ENCODE data around the gene LTBP3.

LTBP3 gene

GRCh38 chr11:65506772-65507505 is 51.2 kb downstream of the LTBP3 start:
- no peak for DNase-seq (ENCODE audit: low read depth)

GRCh38 chr11:65506290-65506771 is 51.8 kb downstream of the LTBP3 start:
- DNase-seq (ENCODE audit: low read depth) = no peak

GRCh38 chr11:65505466-65506289 is 52.5 kb downstream of the LTBP3 start:
- no peak for DNase-seq (ENCODE audit: low read depth)

- no peak for DNase-seq (ENCODE audit: low read depth)
These were observed 53.3 kb downstream of the LTBP3 start for GRCh38 chr11:65504674-65505465.

GRCh38 chr11:65503949-65504673 is 54.0 kb downstream of the LTBP3 start:
- no peak for DNase-seq (ENCODE audit: low read depth)

- no peak for DNase-seq (ENCODE audit: low read depth)
These were observed 54.7 kb downstream of the LTBP3 start for GRCh38 chr11:65503368-65503948.

GRCh38 chr11:65502555-65503367 is 55.4 kb downstream of the LTBP3 start:
- DNase-seq (ENCODE audit: low read depth) = no peak

GRCh38 chr11:65502274-65502554 is 55.9 kb downstream of the LTBP3 start:
- DNase-seq (ENCODE audit: low read depth) = no peak

GRCh38 chr11:65501472-65502273 is 56.5 kb downstream of the LTBP3 start:
- DNase-seq (ENCODE audit: low read depth) = no peak

GRCh38 chr11:65501186-65501471 is 57.0 kb downstream of the LTBP3 start:
- DNase-seq (ENCODE audit: low read depth) = no peak

GRCh38 chr11:65500387-65501185 is 57.6 kb downstream of the LTBP3 start:
- DNase-seq (ENCODE audit: low read depth) = no peak

GRCh38 chr11:65499713-65500386 is 58.3 kb downstream of the LTBP3 start:
- no peak for DNase-seq (ENCODE audit: low read depth)

GRCh38 chr11:65498977-65499712 is 59.0 kb downstream of the LTBP3 start, which contains the start of gene MALAT1:
TSS of gene MALAT1 (plus strand) at chr11:65499045.
- DNase-seq (ENCODE audit: low read depth) = peak; percentile 91

- DNase-seq (ENCODE audit: low read depth) = no peak
These were observed 59.5 kb downstream of the LTBP3 start for GRCh38 chr11:65498727-65498976.

- DNase-seq (ENCODE audit: low read depth) = peak; percentile 46
These were observed 60.0 kb downstream of the LTBP3 start for GRCh38 chr11:65498042-65498726.

- peak; percentile 97 for DNase-seq (ENCODE audit: low read depth)
These were observed 60.8 kb downstream of the LTBP3 start for GRCh38 chr11:65497141-65498041.

Data from activated T-cell treated with anti-CD3 and anti-CD28 coated beads for 24 hours (primary cell).